Measurements from ENCODE around the gene SLX4IP.

SLX4IP gene

DNA sequence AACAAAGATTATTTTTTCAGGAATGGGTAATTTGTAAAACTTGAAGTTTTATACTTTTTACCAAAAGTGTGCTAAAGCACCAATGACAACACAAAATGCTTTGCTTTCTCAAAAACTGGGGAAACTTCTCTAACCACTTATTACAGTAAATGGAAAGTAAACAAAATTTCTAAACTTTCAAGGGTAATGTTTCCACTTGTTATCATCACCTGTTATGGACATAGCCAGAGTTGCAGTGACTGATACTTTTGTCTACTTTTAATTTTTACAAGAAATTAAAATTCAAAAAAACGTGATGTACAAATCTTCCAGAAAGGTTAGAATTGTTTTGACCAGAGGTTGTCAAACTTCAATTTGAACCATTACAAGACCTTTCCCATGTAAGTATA, 138.8 kb downstream of the SLX4IP start:
- DNase-seq (ENCODE audit: low read depth) = no peak
- H3K4me3 ChIP-seq (ENCODE audit: low read depth, low read length) = no peak overlapping the region
- no peak for TF ChIP-seq CTCF (IDR thresholded peaks at IDR 0.05; ENCODE audit: control insufficient read depth, extremely low read depth, insufficient read depth)

DNA sequence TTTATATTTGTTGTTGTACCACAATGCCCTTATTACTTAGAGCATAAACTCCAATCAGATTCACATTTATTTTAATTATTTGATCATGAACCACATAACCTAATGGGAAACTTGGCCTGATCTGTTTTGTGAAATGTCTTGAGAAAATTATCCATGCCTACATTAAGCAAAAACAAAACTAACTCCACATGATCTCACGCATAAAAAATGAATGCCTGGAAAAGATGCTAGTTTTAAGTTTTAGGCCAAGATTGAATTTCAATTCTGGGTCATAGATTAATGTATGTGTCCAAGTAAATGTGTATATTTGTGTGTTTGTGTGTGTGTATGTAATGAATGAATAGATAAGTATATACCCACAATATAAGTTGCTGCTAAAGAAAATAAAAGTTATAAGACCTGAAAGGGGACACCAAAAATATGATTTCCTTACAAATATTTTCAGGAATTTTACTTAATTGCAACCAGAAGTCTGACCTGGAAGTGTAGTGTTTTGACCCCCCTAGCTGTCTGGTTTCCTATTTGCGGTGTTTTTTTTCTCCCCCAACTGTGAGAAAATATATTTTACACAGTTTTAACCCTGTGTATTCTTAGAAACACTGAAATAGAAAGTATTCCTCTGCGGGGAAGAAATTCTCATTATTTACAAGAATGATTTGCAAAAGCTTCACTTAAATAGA, 141.4 kb downstream of the SLX4IP start:
- no peak for TF ChIP-seq CTCF (IDR thresholded peaks at IDR 0.05; ENCODE audit: control insufficient read depth, extremely low read depth, insufficient read depth)
- H3K4me3 ChIP-seq (ENCODE audit: low read depth, low read length) = no peak overlapping the region
- DNase-seq (ENCODE audit: low read depth) = no peak

- H3K4me3 ChIP-seq (ENCODE audit: low read depth, low read length) = no peak overlapping the region
- no peak for TF ChIP-seq CTCF (IDR thresholded peaks at IDR 0.05; ENCODE audit: control insufficient read depth, extremely low read depth, insufficient read depth)
- DNase-seq (ENCODE audit: low read depth) = no peak
Measured at GRCh38 chr20:10577648-10578047, 142.5 kb downstream of the SLX4IP start.

- DNase-seq (ENCODE audit: low read depth) = peak; percentile 96
- TF ChIP-seq CTCF (IDR thresholded peaks at IDR 0.05; ENCODE audit: control insufficient read depth, extremely low read depth, insufficient read depth) = no peak
Measured at GRCh38 chr20:10578607-10579006, 143.5 kb downstream of the SLX4IP start.

GRCh38 chr20:10579942-10580341, 144.8 kb downstream of the SLX4IP start:
- no peak for DNase-seq (ENCODE audit: low read depth)
- H3K4me3 ChIP-seq (ENCODE audit: low read depth, low read length) = no peak overlapping the region
- no peak for TF ChIP-seq CTCF (IDR thresholded peaks at IDR 0.05; ENCODE audit: control insufficient read depth, extremely low read depth, insufficient read depth)

More at GRCh38 chr20:10578607-10579006, 143.5 kb downstream of the SLX4IP start:
- no peak overlapping the region for H3K4me3 ChIP-seq (ENCODE audit: low read depth, low read length)

DNA sequence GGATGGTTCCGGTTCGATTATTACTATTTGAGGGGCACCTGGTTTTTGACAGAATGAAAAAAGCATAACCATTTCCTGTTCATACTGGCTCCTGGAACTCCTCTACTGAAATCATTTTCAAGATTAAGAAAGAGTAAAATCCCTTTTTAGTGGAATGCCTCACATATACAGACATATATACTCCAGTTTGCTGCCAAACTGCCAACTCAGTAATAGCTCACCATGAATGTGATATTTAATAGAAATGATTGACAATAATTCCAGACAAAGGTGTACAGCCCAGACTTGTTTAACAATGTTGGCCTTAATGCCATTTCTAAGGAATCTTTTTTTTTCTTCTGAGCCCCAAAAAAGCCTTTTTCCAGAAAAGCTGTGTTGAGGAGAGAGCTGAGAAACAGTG, 145.6 kb downstream of the SLX4IP start:
- no peak for TF ChIP-seq CTCF (IDR thresholded peaks at IDR 0.05; ENCODE audit: control insufficient read depth, extremely low read depth, insufficient read depth)
- no peak overlapping the region for H3K4me3 ChIP-seq (ENCODE audit: low read depth, low read length)
- no peak for DNase-seq (ENCODE audit: low read depth)

- no peak overlapping the region for H3K4me3 ChIP-seq (ENCODE audit: low read depth, low read length)
- TF ChIP-seq CTCF (IDR thresholded peaks at IDR 0.05; ENCODE audit: control insufficient read depth, extremely low read depth, insufficient read depth) = no peak
- DNase-seq (ENCODE audit: low read depth) = no peak
Measured at GRCh38 chr20:10581823-10582222, 146.7 kb downstream of the SLX4IP start.

All from LNCaP clone FGC (cell line).